Stimulated activated naive B cell treated with anti-CD40 and anti-IgM and Interleukin-4, amounts not matched to agents 10 μg/mL and 1 μg/mL and 100 μg/mL, for 72 hours (primary cell): ENCODE results near the gene NTMT1.
A peak's percentile ranks its signal among the peaks of the same experiment; 100 is the strongest.

ENCODE experiments used
- ATAC-seq, 2 donors: fragments of 150-1000 bp; cut with Tn5 transposase; replicated peaks; 2 replicates each; pipeline ENCODE4 v1.10.0; 2021; ENCODE audit warnings: moderate library complexity in 1 of 2
- DNase-seq: peaks from one replicate; pipeline ENCODE4 v3.0.0; 2021
- H3K27ac Mint-ChIP-seq: one replicate; pipeline ENCODE4 v1.8.0; 2022; ENCODE audit warnings: mild to moderate bottlenecking, mixed read lengths
- H3K27me3 Mint-ChIP-seq, 2 donors: one replicate each; pipeline ENCODE4 v1.8.0; 2022; ENCODE audit warnings: mixed read lengths in 2 of 2
- H3K36me3 Mint-ChIP-seq, 2 donors: one replicate each; pipeline ENCODE4 v1.8.0; 2022; ENCODE audit warnings: mixed read lengths in 2 of 2, mild to moderate bottlenecking in 1 of 2
- H3K4me1 Mint-ChIP-seq, 2 donors: one replicate each; pipeline ENCODE4 v1.8.0; 2022; ENCODE audit warnings: mixed read lengths in 2 of 2, mild to moderate bottlenecking in 1 of 2
- H3K4me3 Mint-ChIP-seq, 2 donors: one replicate each; pipeline ENCODE4 v1.8.0; 2022; ENCODE audit warnings: mild to moderate bottlenecking in 2 of 2, mixed read lengths in 2 of 2, moderate library complexity in 1 of 2
- H3K9me3 Mint-ChIP-seq, 2 donors: one replicate each; pipeline ENCODE4 v1.8.0; 2022; ENCODE audit warnings: mixed read lengths in 2 of 2, mild to moderate bottlenecking in 1 of 2

The NTMT1 gene

DNA sequence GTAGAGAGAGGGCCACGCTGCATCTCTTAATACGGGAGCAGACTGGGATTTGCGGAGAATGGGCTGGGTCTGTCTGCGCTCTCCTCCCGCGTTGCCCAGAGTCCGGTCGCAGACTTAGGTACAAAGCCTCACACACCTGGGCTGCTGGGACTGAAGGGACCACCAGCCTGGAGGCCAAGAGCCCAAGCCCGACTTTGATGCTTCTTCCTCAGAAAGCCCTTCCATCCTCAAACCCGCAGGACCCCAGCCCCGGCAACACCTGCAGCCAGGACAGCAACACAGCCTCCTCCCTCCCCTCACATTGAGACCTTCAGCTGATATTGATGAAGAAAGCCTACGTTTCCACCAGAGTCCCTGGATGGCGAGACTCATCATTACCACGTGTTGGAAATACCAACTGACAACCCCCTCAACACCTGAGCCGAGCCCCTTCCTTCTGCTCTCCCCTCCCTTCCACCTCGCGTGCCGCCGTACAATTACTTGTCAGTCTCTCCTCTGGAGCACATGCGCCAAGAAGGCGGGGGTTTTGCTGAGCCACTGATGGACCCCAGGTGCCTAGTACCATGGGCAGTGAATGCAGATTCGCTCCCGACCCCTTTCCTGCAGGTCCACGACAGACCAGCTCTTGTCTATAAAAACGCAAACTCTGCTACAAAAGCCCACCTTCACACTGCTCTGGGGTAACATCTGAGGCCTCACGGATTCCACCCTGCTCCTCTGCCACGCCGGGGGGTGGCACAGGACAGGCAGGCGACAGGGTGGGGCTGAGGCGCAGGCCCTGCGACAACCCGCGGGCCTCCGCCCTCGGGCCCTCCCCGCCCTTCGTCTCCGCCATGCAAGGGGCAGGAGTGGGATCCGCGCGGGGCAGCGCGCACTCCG, 15.1 kb downstream of the NTMT1 start:
- no peaks in the 10 kb centered on the region for H3K27me3 Mint-ChIP-seq
- H3K27ac Mint-ChIP-seq, result peak overlapping the region; percentile 83
- no peaks in the 10 kb centered on the region for H3K9me3 Mint-ChIP-seq
- H3K4me3 Mint-ChIP-seq, result peak overlapping the region; percentile 82 to 93
- peaks cover 20 to 44% of the 10 kb centered on the region in 2 donors for H3K4me1 Mint-ChIP-seq
- ATAC-seq, result peak; percentile 26 to 28
- no peak for DNase-seq
- H3K36me3 Mint-ChIP-seq, result peaks cover 10 to 15% of the 10 kb centered on the region in 2 donors

DNA sequence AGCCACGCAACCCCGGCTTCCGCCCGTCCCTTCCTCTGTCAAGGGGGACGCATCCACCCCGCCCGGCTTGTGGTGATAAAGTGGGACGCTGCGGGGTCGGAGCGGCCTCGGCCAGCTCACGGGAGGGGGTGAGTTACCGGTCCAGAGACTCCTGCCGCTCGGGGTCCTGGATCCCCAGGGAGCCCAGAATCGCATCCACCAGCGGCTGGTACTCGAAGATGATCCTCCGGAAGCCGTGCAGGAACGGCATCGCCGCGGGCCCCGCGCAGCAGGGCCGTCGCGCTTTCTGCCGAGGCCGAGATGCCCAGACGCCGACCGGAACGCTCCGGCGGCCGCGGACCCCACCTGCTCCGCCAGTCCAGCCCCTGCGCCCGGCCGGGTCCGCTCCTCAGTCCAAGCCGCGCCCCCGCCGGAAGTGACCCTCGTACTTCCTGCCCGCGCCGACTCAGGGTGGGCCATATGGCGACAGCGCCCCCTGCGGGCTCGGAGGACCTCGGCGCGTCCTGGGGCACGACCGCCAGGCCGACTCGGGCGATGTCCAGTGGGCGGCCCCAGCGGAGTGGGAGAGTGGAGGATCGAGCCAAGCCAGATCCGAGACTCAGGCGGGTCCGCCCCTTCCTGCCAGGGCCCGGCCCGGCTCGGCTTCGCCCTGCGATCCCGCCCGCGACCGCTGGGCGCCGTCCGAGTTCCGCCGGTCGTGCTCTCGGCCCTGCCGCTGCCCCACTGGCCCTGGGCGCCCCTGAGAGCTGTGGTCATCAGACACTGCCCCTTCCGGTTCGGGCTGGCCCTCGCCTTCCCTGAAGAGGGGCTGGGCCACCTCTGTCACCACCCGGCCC, 16.0 kb downstream of the NTMT1 start, which contains the start of gene ASB6:
TSS of gene ASB6 (minus strand) at position 402 of the 836 bp plus-strand sequence. CDS start at position 250, 152 bp downstream.
- peaks cover 0 to 6% of the 10 kb centered on the region in 2 donors for H3K27me3 Mint-ChIP-seq
- ATAC-seq (peak; percentile 98), DNase-seq (peak; percentile 98)
- H3K36me3 Mint-ChIP-seq, result peaks cover 10 to 15% of the 10 kb centered on the region in 2 donors
- peak within 1 kb of the TSS; percentile 82 to 93 for H3K4me3 Mint-ChIP-seq
- peaks cover 0 to 3% of the 10 kb centered on the region in 2 donors for H3K9me3 Mint-ChIP-seq
- H3K27ac Mint-ChIP-seq, result peak within 1 kb of the TSS; percentile 90
- H3K4me1 Mint-ChIP-seq, result peaks cover 20 to 44% of the 10 kb centered on the region in 2 donors

- DNase-seq, result no peak
- no peak for ATAC-seq
- no peak overlapping the region for H3K27ac Mint-ChIP-seq
- peaks cover 0 to 3% of the 10 kb centered on the region in 2 donors for H3K9me3 Mint-ChIP-seq
- no peak overlapping the region for H3K4me3 Mint-ChIP-seq
- H3K36me3 Mint-ChIP-seq, result peaks cover 2 to 3% of the 10 kb centered on the region in 2 donors
- H3K4me1 Mint-ChIP-seq, result peaks cover 10 to 34% of the 10 kb centered on the region in 2 donors
- peaks cover 5 to 6% of the 10 kb centered on the region in 2 donors for H3K27me3 Mint-ChIP-seq
Observed at GRCh38 chr9:129643706-129644105, 17.7 kb downstream of the NTMT1 start.

- H3K9me3 Mint-ChIP-seq, result peaks cover 0 to 3% of the 10 kb centered on the region in 2 donors
- no peak overlapping the region for H3K4me3 Mint-ChIP-seq
- peaks cover 10 to 33% of the 10 kb centered on the region in 2 donors for H3K4me1 Mint-ChIP-seq
- no peak for ATAC-seq
- no peak overlapping the region for H3K27ac Mint-ChIP-seq
- DNase-seq, result no peak
- H3K27me3 Mint-ChIP-seq, result peaks cover 5 to 6% of the 10 kb centered on the region in 2 donors
- peaks cover 1 to 2% of the 10 kb centered on the region in 2 donors for H3K36me3 Mint-ChIP-seq
Observed at GRCh38 chr9:129644365-129644764, 18.4 kb downstream of the NTMT1 start.

DNA sequence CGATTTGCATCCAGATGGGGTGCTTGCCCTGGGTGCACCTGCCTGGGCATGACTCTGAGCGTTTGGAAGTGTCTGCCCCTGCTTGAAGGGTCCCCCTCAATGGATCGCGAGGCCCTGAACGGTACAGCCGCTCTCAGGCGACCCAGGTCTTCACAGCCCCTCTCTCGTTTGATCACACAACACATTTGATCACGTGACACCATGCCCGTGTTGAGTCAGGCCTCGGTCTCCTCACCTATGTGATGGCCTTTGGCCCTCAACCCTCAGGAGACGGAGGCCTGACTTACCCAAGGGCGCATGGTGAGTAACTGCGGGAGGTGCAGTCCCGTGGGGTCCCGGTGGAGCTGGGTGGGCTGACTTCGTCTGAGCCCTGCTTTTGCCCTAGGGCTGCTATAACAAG, 18.9 kb downstream of the NTMT1 start:
- peaks cover 0 to 3% of the 10 kb centered on the region in 2 donors for H3K9me3 Mint-ChIP-seq
- no peak for ATAC-seq
- H3K27me3 Mint-ChIP-seq, result peaks cover 5 to 7% of the 10 kb centered on the region in 2 donors
- no peak for DNase-seq
- no peaks in the 10 kb centered on the region for H3K36me3 Mint-ChIP-seq
- H3K27ac Mint-ChIP-seq, result no peak overlapping the region
- no peak overlapping the region for H3K4me3 Mint-ChIP-seq
- H3K4me1 Mint-ChIP-seq, result peaks cover 10 to 28% of the 10 kb centered on the region in 2 donors

GRCh38 chr9:129646252-129646651, 20.3 kb downstream of the NTMT1 start:
- Mint-ChIP-seq H3K4me1 (peaks cover 3 to 14% of the 10 kb centered on the region in 2 donors), H3K27ac (no peak overlapping the region), H3K9me3 (peaks cover 0 to 3% of the 10 kb centered on the region in 2 donors), H3K36me3 (no peaks in the 10 kb centered on the region), H3K27me3 (peaks cover 5 to 15% of the 10 kb centered on the region in 2 donors), H3K4me3 (no peak overlapping the region)
- DNase-seq (no peak), ATAC-seq (no peak)

GRCh38 chr9:129646654-129647053, 20.7 kb downstream of the NTMT1 start:
- Mint-ChIP-seq H3K4me1 (peaks cover 2 to 11% of the 10 kb centered on the region in 2 donors), H3K27ac (no peak overlapping the region), H3K9me3 (peaks cover 0 to 3% of the 10 kb centered on the region in 2 donors), H3K36me3 (no peaks in the 10 kb centered on the region), H3K27me3 (peaks cover 5 to 15% of the 10 kb centered on the region in 2 donors), H3K4me3 (no peak overlapping the region)
- DNase-seq (no peak), ATAC-seq (no peak)

GRCh38 chr9:129647635-129648034, 21.7 kb downstream of the NTMT1 start:
- DNase-seq, result no peak
- H3K27me3 Mint-ChIP-seq, result peaks cover 5 to 15% of the 10 kb centered on the region in 2 donors

GRCh38 chr9:129648092-129648763, 22.3 kb downstream of the NTMT1 start:
- Mint-ChIP-seq H3K27ac (no peak overlapping the region), H3K4me1 (peaks cover 0 to 4% of the 10 kb centered on the region in 2 donors), H3K4me3 (no peak overlapping the region), H3K27me3 (peaks cover 5 to 15% of the 10 kb centered on the region in 2 donors), H3K36me3 (no peaks in the 10 kb centered on the region), H3K9me3 (peaks cover 0 to 3% of the 10 kb centered on the region in 2 donors)
- ATAC-seq (no peak), DNase-seq (no peak)

More at GRCh38 chr9:129647635-129648034, 21.7 kb downstream of the NTMT1 start:
- Mint-ChIP-seq H3K27ac (no peak overlapping the region), H3K36me3 (no peaks in the 10 kb centered on the region), H3K4me1 (peaks cover 0 to 6% of the 10 kb centered on the region in 2 donors), H3K9me3 (peaks cover 0 to 3% of the 10 kb centered on the region in 2 donors), H3K4me3 (no peak overlapping the region)
- no peak for ATAC-seq

GRCh38 chr9:129648764-129649115, 22.8 kb downstream of the NTMT1 start:
- H3K4me3 Mint-ChIP-seq, result no peak overlapping the region
- H3K4me1 Mint-ChIP-seq, result peaks cover 0 to 4% of the 10 kb centered on the region in 2 donors
- H3K36me3 Mint-ChIP-seq, result no peaks in the 10 kb centered on the region
- ATAC-seq (no peak), DNase-seq (no peak)
- peaks cover 5 to 20% of the 10 kb centered on the region in 2 donors for H3K27me3 Mint-ChIP-seq
- H3K27ac Mint-ChIP-seq, result no peak overlapping the region
- peaks cover 0 to 3% of the 10 kb centered on the region in 2 donors for H3K9me3 Mint-ChIP-seq

GRCh38 chr9:129649726-129650679, 24.0 kb downstream of the NTMT1 start:
- H3K4me1 Mint-ChIP-seq, result peaks cover 0 to 4% of the 10 kb centered on the region in 2 donors
- H3K4me3 Mint-ChIP-seq, result no peak overlapping the region
- ATAC-seq (no peak), DNase-seq (no peak)
- H3K36me3 Mint-ChIP-seq, result no peaks in the 10 kb centered on the region
- H3K27me3 Mint-ChIP-seq, result peaks cover 5 to 26% of the 10 kb centered on the region in 2 donors
- no peak overlapping the region for H3K27ac Mint-ChIP-seq
- H3K9me3 Mint-ChIP-seq, result peaks cover 0 to 3% of the 10 kb centered on the region in 2 donors

GRCh38 chr9:129650680-129651235, 24.8 kb downstream of the NTMT1 start:
- Mint-ChIP-seq H3K9me3 (peaks cover 0 to 3% of the 10 kb centered on the region in 2 donors), H3K27me3 (peaks cover 5 to 27% of the 10 kb centered on the region in 2 donors), H3K4me3 (no peak overlapping the region), H3K36me3 (no peaks in the 10 kb centered on the region), H3K4me1 (no peaks in the 10 kb centered on the region), H3K27ac (no peak overlapping the region)
- DNase-seq, result no peak
- ATAC-seq, result no peak
